HG02938 (cell line): ENCODE data around the gene IP6K1.
"Not testable (repeated sequence)": the region's sequence is repeated elsewhere in the genome, so short reads cannot be mapped to it uniquely, and the experiment has no call there.

ENCODE experiments used
- ATAC-seq: cut with Tn5 transposase; IDR thresholded peaks from one replicate; pipeline ENCODE4 v1.9.1; 2021; ENCODE audit warnings: mild to moderate bottlenecking, moderate library complexity; ENCODE audit not compliant: unreplicated experiment

Gene IP6K1

GRCh38 chr3:49786357-49787181 is at the start of gene IP6K1:
IP6K1 (minus strand) TSS chr3:49786542; CDS start chr3:49748040, 38,502 bp downstream.
- ATAC-seq, result peak; percentile 99

- ATAC-seq, result no peak
Observed at GRCh38 chr3:49831341-49831740, 45.0 kb upstream of the IP6K1 start.

DNA sequence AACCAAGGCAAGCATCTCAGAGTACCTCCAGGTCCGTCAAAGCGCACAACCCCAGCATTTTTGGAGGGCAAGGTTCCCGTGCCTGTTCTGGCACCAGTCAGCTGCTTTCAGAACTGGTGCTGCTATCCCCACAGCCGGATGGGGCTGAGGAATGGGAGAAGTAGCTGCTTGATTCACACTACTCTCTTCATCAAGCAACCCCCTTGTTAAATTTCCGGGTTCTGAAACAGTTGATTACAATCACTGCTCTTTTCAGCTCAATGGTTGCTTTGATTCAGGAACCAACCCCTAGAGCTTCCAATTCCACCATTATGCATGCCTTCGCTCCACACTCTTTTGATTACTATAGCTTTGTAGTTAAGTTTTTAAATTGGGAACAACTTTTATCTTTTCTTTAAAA is 39.7 kb upstream of the IP6K1 start:
- ATAC-seq, result no peak

DNA sequence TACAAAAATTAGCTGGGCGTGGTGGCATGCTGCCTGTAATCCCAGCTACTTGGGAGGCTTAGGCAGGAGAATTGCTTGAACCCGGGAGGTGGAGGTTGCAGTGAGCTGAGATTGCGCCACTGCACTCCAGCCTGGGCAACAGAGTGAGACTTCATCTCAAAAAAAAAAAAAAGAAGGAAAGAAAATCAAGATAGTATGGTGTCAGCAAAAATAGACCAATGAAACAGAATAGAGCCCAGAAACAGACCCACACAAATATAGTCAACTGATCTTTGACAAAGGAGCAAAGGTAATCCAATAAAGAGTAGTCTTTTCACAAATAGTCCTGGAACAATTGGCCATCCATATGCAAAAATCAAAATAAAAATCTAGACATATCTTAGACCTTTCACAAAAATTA is 36.8 kb upstream of the IP6K1 start:
- not testable (repeated sequence) for ATAC-seq

DNA sequence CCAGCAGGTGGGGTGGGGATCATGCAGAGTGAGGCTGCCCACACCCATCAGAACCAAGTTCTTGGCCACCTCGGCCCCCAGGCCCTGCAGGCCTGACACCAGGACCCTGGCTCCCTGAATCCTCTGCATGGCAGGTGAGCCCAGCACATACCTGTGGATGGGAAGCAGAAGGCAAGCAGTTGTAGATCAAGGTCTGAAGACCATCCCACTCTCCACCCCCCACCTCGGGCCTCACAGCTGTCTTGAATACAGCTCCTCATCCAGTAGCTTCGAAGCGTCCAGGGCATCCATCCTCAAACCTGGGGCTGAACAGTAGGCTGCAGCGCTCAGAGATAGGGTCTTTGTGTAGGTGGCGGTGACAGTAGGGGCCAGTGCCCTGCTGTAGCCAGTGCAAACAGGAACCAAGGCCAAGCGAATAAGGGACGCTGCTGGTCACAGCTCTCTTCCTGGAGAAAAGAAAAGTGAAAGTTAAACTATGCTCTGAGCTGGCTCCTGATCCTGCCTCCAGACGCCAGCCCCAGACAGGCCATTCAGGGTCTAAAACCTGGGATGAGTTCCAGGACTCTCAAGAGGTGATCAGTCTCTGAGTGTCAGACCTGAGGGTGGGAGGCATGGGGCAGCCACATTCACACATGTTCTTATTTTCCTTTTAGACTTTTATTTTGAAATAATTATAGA is 27.3 kb upstream of the IP6K1 start, which contains the start of gene UBA7:
Gene UBA7 (minus strand): TSS at position 457 of the 678 bp plus-strand sequence. CDS start 166 bp downstream, at position 291.
- no peak for ATAC-seq

- ATAC-seq, result no peak
Observed at GRCh38 chr3:49812916-49813496, 26.7 kb upstream of the IP6K1 start.

DNA sequence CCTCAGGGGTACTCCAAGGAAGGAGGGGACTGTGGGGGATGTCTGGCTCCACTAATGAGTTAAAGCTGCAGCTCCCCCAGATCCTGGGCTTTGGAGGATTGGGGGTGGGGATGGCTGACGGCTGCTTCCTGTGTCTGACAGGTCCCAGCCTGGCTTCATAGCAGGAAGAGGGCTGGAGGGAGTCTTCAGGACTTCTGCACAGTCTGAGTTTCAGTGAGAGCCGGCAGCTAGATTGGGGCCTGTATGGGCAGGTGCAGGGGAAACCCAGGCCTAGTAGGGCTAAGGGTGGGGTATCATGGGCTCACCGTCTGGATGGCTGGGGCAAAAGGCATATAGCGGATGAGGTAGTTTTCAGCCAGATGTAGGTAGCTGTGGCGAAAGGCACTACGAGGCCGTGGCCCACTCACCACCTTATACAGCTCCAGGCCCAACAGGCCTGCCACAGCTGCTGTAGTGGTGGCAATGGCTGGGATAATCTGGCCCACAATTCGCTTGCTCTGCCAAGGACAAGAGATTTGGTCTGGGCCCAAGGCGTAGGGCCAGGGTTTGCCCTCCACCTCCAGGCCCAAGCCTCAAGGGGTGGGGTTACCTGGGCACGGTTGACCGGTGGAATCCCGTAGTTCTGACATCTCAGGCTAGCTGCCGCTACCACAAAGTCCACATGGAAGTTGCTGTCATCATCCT is 21.2 kb upstream of the IP6K1 start:
- no peak for ATAC-seq

GRCh38 chr3:49806850-49807249 is 20.5 kb upstream of the IP6K1 start:
- no peak for ATAC-seq

DNA sequence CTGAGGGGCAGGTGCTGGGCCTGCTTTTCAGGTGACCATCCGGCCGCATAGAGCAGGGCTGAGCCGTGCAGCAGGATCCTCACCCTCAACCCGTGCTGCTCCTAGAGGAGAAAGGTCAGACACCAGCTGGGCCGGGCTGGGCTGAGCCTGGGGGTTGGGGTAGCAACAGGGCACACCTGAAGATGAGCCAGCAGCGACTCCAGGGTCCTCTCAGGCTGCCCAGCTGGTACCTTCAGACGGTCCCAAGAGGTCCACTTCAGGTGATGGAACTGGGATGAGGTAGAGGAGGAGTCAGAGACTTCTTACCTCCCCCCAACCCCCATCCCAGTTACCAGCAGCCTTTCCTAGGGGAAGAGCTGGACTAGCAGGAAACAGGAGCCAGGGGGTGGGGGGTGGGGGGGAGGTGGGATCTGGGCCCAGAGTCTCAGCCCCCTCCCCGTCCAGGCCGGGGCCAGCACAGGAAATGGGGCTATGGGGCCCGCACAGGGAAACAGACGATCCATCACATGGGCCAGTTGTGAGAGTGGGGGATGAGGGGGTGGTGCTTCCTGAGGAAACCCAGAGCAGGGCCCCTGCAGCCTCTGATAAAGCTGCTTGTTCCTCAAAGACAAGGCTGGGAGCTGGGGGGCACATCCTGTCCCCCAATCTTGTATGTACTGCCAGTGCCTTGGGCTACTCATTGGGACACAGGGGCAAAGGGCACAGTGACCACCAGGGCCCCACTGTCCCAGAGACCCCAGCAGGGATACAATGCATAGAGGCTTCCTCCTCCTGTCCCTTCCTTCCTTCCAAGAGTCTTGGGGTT is 19.8 kb upstream of the IP6K1 start:
- no peak for ATAC-seq

- no peak for ATAC-seq
Observed at GRCh38 chr3:49805367-49805782, 19.0 kb upstream of the IP6K1 start.

DNA sequence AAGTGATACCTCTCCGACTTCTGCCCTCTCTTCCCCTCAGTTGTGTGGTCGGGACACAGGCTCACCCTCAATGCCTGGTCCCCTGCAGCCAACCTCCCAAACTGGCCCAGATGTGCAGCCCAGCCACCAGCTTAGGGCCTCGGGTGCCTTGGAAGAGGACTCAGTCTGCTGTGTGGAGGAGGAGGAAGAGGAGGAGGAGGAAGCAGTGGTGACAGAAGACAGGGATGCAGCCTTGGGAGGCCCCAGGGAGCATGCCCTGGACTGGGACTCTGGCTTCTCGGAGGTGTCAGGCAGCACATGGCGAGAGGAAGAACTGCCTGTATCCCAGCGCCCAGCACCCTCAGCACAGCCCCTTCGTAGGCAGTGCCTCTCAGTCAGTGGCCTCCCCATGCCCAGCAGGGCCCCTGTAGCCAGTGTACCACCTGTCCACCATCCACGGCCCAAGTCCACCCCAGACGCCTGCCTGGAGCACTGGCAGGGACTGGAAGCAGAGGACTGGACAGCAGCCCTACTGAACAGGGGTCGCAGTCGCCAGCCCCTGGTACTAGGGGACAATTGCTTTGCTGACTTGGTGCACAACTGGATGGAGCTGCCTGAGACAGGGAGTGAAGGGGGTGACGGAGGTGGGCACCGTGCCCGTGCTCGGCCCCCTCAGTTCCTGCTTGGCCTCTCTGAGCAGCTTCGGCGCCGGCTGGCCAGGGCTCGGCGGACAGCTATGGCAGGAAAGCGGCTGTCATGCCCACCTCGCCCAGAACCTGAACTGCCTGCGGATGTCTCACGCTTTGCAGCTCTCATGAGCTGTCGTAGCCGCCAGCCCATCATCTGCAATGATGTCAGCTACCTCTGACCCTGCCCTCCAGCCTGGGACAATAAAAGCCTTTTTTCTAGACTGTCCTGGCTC is 18.0 kb upstream of the IP6K1 start:
- ATAC-seq, result no peak

DNA sequence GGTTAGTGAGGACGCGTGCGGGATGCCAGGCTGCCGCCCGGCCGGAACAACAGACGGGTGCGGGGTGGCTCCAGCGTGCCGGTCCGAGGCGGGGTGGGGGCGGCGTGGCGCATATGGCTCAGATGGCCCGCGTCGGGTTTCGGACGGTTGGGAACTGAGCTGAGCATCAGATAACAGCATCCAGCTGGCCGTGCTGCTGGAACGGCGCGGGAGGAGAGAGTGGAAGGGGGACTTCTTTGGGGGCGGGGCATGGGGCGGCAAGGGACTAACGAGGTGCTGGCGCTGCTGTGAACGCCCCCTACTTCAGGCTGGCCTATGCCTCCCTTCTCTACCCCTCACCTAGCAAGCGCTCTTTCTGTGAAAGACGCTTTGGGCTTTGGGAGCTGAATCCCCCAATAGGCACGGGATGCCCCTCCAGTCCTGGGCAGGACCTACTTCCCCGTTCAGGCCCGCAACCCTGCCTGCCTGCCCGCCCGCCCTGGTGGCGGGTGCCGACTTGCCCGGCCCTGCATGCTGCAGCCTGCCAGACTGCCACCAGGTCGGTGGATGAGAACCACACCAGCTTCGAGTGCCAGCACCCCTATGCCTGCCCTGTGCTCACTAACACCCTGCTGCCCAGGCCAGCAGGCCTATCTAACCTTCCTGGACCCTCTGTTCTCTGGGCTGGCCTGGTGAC is 17.3 kb upstream of the IP6K1 start:
- peak; percentile 9 for ATAC-seq

GRCh38 chr3:49802719-49803464 is 16.6 kb upstream of the IP6K1 start, which contains the start of gene INKA1:
INKA1 (plus strand) TSS chr3:49803261; CDS start chr3:49803393, 132 bp downstream.
- peak; percentile 45 for ATAC-seq

DNA sequence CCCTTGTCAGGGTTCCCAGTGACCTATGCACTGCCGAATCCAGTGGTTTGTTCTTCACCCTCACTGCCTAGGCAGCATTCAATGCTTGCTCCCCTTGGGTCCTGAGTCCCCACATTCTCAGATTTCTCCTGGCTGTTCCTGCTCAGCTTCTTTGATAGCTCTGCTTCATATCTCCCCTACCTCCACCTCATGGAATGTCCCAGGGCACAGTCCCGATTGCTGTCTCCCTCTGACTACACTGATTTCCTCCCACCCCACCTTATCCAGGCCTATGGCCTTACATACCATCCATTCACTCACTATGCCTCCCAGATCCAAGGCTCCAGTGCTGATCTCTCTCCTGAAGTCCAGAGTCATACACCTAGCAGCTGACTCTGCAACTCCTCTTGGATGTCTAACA is 14.8 kb upstream of the IP6K1 start:
- ATAC-seq, result no peak

DNA sequence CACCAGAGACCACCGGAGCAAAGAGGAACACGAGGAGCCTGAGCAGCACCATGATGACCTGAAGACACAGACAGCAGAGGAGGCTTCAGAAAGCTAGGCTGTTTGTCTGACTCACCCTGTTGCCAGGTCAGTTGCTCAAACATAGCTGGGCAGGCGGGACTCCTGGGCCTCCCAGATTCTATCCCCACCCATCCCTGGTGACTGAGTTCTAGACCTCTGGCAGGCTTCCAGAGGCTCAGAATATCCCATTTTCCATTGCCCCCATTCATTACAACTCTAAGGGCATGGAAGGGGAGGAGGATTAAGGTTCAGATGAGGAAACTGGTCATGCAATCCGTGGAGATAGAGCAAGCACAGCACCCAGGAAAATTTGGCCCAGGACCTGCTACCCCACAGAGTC is 13.4 kb upstream of the IP6K1 start, which contains the start of gene CDHR4:
Gene CDHR4 (minus strand): TSS at position 113 of the 400 bp plus-strand sequence. CDS start 61 bp downstream, at position 52.
- ATAC-seq, result no peak

GRCh38 chr3:49799105-49799504 is 12.8 kb upstream of the IP6K1 start:
- ATAC-seq, result no peak

DNA sequence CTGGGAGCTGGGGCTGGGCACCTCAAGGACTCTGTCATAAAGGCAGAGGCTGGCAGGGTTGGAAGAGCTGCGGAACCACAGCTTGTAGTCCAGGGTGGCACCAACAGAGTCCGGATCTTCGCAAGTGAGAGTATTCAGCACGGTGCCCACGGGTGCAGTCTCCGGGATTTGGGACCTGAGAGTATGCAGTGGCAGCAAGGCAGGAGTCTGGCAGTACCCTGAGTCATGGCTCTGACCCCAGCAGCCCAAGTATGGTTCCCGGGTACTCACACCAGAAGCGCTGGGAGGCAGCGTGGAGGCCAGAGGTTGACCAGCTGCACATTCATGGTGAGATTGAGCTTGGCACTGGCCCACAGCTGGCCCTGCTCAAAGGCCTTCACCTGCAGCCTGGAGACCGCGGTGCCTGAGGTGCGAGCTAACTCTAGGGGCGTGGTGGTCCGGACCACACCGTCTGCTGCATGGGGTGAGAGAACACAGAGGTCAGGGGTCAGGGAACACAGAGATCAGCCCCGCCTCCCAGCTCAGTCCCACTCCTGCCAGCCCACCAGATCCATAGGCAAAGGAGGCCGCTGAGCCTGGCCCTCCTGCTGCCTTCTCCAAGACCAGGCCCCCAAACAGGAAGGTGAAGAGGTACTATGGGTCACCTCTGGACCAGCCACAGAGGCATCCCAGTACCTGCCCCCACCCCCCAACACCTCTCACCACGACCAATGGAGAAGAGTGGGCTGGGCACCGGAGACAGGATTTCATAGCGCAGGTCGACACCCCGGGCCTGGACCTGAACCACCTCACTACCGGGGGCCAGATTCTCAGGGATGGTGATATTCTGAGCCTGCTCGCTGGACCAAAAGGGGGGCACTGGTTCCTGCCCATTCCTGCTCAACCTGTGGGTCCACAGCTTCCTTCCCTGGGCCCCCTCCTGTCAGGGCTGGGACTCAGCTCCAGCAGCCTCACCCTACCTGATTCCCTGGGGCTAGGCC is 8.9 kb upstream of the IP6K1 start:
- no peak for ATAC-seq
